T-helper 2 cell treated with Interferon-gamma antibody and Interleukin-4, amounts not matched to agents 5 μg/mL and 100 μg/mL, for 36 hours (primary cell): ENCODE results near the gene CHST11.

Source experiments
- DNase-seq: peaks from one replicate; pipeline ENCODE4 v3.0.0; 2021; ENCODE audit warnings: low spot score
- H3K27ac Mint-ChIP-seq: one replicate; pipeline ENCODE4 v1.8.0; 2021; ENCODE audit warnings: mild to moderate bottlenecking, mixed read lengths
- H3K27me3 Mint-ChIP-seq: one replicate; pipeline ENCODE4 v1.8.0; 2021; ENCODE audit warnings: low read depth, mixed read lengths
- H3K36me3 Mint-ChIP-seq: one replicate; pipeline ENCODE4 v1.8.0; 2021; ENCODE audit warnings: low read depth, mixed read lengths
- H3K4me1 Mint-ChIP-seq: one replicate; pipeline ENCODE4 v1.8.0; 2021; ENCODE audit warnings: low read depth, mixed read lengths
- H3K4me3 Mint-ChIP-seq: one replicate; pipeline ENCODE4 v1.8.0; 2022; ENCODE audit warnings: mild to moderate bottlenecking, moderate library complexity, mixed read lengths
- H3K9me3 Mint-ChIP-seq: one replicate; pipeline ENCODE4 v1.8.0; 2021; ENCODE audit warnings: mixed read lengths

Gene CHST11

GRCh38 chr12:104502217-104502616, 45.5 kb downstream of the CHST11 start:
- no peaks in the 10 kb centered on the region for H3K27me3 Mint-ChIP-seq
- no peaks in the 10 kb centered on the region for H3K9me3 Mint-ChIP-seq
- no peak overlapping the region for H3K4me3 Mint-ChIP-seq
- no peak overlapping the region for H3K27ac Mint-ChIP-seq
- H3K4me1 Mint-ChIP-seq = peaks cover 64% of the 10 kb centered on the region
- no peak for DNase-seq
- peaks cover 37% of the 10 kb centered on the region for H3K36me3 Mint-ChIP-seq

DNA sequence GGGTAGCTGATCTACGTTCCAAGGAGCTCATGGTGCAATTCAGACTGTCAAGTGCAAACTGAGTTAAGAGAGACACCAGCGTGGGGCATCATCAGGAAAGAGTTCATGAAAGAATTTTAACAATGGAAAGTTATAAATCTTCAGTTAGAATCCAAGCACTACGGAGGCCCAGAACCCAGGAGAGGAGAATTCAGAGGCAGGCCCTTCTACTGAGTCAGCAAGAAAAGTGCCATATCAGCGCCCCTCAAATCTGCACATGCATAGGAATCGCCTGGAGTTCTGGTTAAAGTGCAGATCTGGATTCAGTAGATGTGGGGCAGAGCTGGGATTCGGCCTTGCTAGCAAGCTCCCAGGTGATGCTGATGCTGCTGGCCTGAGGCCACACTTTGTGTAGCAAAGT, 45.9 kb downstream of the CHST11 start:
- Mint-ChIP-seq H3K27me3 (no peaks in the 10 kb centered on the region), H3K36me3 (peaks cover 35% of the 10 kb centered on the region)

DNA sequence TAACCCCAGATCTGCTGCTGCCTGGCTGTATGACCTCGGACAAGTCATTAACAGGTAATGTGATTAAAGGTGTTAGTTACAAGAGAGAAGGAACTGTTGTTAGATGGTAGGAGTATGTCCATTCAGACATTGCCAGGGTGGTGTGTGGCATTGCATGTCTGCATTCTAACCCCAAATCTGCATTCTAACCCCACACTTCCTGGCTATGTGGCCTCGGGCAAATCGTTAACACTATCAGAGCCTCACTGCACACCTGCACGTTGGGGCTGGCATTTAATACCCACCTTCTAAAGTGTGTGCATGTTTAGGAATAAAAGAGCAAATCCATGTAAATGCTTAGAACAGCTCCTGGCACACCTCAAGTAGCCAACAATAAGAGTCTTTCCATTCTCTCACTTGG, 46.4 kb downstream of the CHST11 start:
- Mint-ChIP-seq H3K36me3 (peaks cover 39% of the 10 kb centered on the region), H3K9me3 (peaks cover 3% of the 10 kb centered on the region), H3K27ac (no peak overlapping the region), H3K4me3 (peak overlapping the region; percentile 13), H3K4me1 (peaks cover 63% of the 10 kb centered on the region), H3K27me3 (no peaks in the 10 kb centered on the region)
- DNase-seq = no peak

More for the DNA sequence above, 45.9 kb downstream of the CHST11 start:
- DNase-seq = no peak
- peak overlapping the region; percentile 13 for H3K4me3 Mint-ChIP-seq
- peaks cover 63% of the 10 kb centered on the region for H3K4me1 Mint-ChIP-seq
- H3K27ac Mint-ChIP-seq = no peak overlapping the region
- no peaks in the 10 kb centered on the region for H3K9me3 Mint-ChIP-seq

GRCh38 chr12:104504146-104504545, 47.4 kb downstream of the CHST11 start:
- Mint-ChIP-seq H3K27ac (no peak overlapping the region), H3K36me3 (peaks cover 40% of the 10 kb centered on the region), H3K4me3 (no peak overlapping the region)

GRCh38 chr12:104505095-104505818, 48.5 kb downstream of the CHST11 start:
- Mint-ChIP-seq H3K27me3 (no peaks in the 10 kb centered on the region), H3K4me3 (no peak overlapping the region)

More at GRCh38 chr12:104504146-104504545, 47.4 kb downstream of the CHST11 start:
- peaks cover 64% of the 10 kb centered on the region for H3K4me1 Mint-ChIP-seq
- H3K9me3 Mint-ChIP-seq = peaks cover 4% of the 10 kb centered on the region
- no peaks in the 10 kb centered on the region for H3K27me3 Mint-ChIP-seq
- no peak for DNase-seq

DNA sequence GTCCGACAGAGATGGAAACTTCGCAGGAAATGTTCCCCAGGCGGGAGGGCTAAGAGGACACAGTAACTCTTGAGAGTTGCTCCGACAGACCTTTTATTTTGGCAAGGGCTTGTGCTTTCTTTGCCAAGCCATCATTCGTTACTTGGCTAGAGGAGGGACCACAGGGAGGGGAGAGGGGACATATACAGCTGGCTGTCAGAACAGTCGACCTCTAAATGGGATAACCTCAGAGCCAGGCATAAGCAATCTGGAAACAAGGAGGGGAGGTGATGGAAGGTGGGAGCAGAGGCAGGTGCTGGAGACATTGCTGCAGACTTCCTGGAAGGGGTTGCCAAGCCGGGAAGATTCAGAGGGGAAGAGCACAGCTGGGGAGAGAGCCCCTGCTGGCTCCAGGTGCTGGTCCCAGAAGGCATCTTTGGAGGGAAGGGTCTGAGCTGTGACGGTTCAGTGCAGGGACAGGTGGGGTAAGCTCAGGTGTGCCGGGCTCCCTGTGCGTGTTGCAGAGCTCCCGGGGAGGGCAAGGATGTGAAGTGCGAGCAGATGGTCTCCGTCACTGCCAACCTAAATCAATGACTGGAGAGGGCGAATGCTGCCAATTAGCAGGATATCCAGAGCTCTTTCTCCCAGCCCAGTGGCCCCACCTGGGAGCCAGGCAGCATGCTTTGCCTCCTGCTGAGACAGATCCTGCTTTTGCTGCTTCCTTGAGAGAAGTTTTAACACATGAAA, 50.1 kb downstream of the CHST11 start:
- Mint-ChIP-seq H3K4me3 (no peak overlapping the region), H3K27ac (no peak overlapping the region), H3K36me3 (peaks cover 51% of the 10 kb centered on the region), H3K9me3 (peaks cover 4% of the 10 kb centered on the region), H3K27me3 (no peaks in the 10 kb centered on the region), H3K4me1 (peaks cover 68% of the 10 kb centered on the region)
- no peak for DNase-seq

More at GRCh38 chr12:104505095-104505818, 48.5 kb downstream of the CHST11 start:
- no peak for DNase-seq
- H3K9me3 Mint-ChIP-seq = peaks cover 4% of the 10 kb centered on the region
- peaks cover 45% of the 10 kb centered on the region for H3K36me3 Mint-ChIP-seq
- no peak overlapping the region for H3K27ac Mint-ChIP-seq
- peaks cover 65% of the 10 kb centered on the region for H3K4me1 Mint-ChIP-seq

- no peak overlapping the region for H3K27ac Mint-ChIP-seq
- DNase-seq = no peak
- peaks cover 68% of the 10 kb centered on the region for H3K4me1 Mint-ChIP-seq
- H3K27me3 Mint-ChIP-seq = no peaks in the 10 kb centered on the region
- peaks cover 54% of the 10 kb centered on the region for H3K36me3 Mint-ChIP-seq
- peaks cover 4% of the 10 kb centered on the region for H3K9me3 Mint-ChIP-seq
- no peak overlapping the region for H3K4me3 Mint-ChIP-seq
These were observed 50.9 kb downstream of the CHST11 start for GRCh38 chr12:104507672-104508071.

- DNase-seq = no peak
- Mint-ChIP-seq H3K4me1 (peaks cover 61% of the 10 kb centered on the region), H3K36me3 (peaks cover 51% of the 10 kb centered on the region), H3K27ac (peak overlapping the region; percentile 7), H3K4me3 (no peak overlapping the region), H3K27me3 (no peaks in the 10 kb centered on the region), H3K9me3 (peaks cover 4% of the 10 kb centered on the region)
These were observed 52.2 kb downstream of the CHST11 start for GRCh38 chr12:104508752-104509446.

GRCh38 chr12:104510145-104510872, 53.6 kb downstream of the CHST11 start:
- Mint-ChIP-seq H3K36me3 (peaks cover 58% of the 10 kb centered on the region), H3K27me3 (no peaks in the 10 kb centered on the region), H3K4me1 (peaks cover 65% of the 10 kb centered on the region), H3K9me3 (peaks cover 4% of the 10 kb centered on the region), H3K4me3 (peak overlapping the region; percentile 4), H3K27ac (peak overlapping the region; percentile 49)
- DNase-seq = no peak

DNA sequence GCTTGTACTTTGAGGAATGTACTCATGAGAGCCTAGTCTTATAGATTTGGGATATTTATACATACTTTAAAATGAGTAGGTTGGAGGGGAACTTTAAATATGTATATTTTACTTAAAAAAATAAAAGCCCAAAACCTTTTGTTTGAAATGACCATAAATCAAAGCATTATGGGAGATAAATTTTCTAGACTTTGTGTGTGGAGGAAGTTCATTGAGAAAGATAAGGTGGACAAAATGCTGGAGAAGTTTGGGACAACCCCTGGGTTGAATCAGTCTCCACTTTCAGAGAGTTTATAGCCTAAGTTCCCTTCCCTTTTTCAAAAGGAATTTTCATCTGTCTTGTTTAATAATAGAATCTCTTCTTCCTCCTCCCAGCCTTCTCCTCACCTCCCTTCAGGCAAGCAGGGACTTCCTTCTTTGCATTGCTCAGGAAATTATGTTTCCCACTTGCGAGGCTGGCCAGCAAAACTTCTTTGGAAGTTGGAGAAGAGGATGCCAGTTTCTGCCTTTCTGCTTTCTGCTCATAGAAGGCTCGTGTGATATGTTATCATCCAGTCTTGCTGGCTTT, 54.2 kb downstream of the CHST11 start:
- DNase-seq = no peak
- peak overlapping the region; percentile 13 for H3K4me3 Mint-ChIP-seq
- H3K36me3 Mint-ChIP-seq = peaks cover 55% of the 10 kb centered on the region
- peaks cover 64% of the 10 kb centered on the region for H3K4me1 Mint-ChIP-seq
- H3K27ac Mint-ChIP-seq = peak overlapping the region; percentile 49
- peaks cover 4% of the 10 kb centered on the region for H3K9me3 Mint-ChIP-seq
- no peaks in the 10 kb centered on the region for H3K27me3 Mint-ChIP-seq

- Mint-ChIP-seq H3K4me3 (no peak overlapping the region), H3K4me1 (peaks cover 65% of the 10 kb centered on the region), H3K27ac (no peak overlapping the region), H3K36me3 (peaks cover 43% of the 10 kb centered on the region), H3K9me3 (no peaks in the 10 kb centered on the region), H3K27me3 (no peaks in the 10 kb centered on the region)
- no peak for DNase-seq
These were observed 56.9 kb downstream of the CHST11 start for GRCh38 chr12:104513681-104514080.

DNA sequence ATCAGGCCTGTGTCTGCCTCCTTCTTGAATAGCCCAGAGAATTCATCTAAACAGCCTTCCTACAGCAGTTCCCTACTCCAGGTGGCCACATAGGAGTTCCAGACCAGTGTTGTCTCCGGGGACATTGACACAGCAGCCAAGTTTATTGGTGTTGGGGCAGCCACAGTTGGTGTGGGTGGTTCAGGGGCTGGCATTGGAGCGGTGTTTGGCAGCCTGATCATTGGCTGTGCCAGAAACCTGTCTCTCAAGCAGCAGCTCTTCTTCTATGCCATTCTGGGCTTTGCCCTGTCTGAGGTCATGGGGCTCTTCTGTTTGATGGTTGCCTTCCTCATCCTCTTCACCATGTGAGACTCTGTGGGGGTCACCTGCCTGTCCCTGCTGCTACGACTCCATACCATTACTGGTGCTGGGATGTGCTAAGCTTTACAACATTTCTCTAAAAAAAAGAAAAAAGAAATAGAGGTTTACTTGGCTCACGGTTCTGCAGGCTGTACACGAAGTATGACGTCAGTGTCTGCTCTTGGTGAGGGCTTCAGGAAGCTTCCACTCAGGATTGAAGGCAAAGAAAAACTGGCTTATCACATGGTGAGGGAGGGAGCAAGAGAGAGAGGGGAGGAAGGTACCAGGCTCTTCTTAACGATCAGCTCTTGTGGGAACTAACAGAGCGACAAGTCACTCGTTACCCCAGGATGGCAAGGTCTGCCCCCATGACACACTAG, 57.5 kb downstream of the CHST11 start:
- Mint-ChIP-seq H3K9me3 (no peaks in the 10 kb centered on the region), H3K4me3 (no peak overlapping the region), H3K27me3 (no peaks in the 10 kb centered on the region), H3K4me1 (peaks cover 64% of the 10 kb centered on the region), H3K27ac (no peak overlapping the region), H3K36me3 (peaks cover 39% of the 10 kb centered on the region)
- no peak for DNase-seq

DNA sequence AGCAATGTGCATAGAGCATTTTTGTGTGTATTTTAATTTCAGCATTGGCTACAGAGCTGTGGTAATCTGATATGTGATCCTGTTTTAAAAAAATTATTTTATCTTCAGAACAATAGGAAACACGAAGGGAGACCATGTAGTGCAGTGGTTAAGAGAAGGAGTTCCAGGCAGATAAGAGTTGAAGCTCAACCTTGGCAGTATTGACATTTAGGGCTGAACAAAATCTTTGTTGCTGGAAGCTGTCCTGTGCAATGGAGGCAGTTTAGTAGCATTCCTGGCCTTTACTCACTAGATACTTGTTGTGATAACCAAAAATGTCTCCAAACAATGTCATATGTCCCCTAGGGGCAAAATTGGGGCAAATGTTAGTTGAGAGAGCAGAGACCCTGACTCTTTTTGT, 59.2 kb downstream of the CHST11 start:
- Mint-ChIP-seq H3K27me3 (no peaks in the 10 kb centered on the region), H3K4me1 (peaks cover 65% of the 10 kb centered on the region), H3K36me3 (peaks cover 28% of the 10 kb centered on the region), H3K9me3 (no peaks in the 10 kb centered on the region), H3K27ac (no peak overlapping the region), H3K4me3 (no peak overlapping the region)
- no peak for DNase-seq
